ENCODE data around the gene PEX14. TPM values are rescaled to one million over a fixed set of nuclear protein-coding genes. Genes with fewer than 3 reads are reported as not detected.

PEX14 gene
- total RNA-seq, 4 donors from 2014 or later, result 10.0 to 20.2 (median 12.6) TPM

DNA sequence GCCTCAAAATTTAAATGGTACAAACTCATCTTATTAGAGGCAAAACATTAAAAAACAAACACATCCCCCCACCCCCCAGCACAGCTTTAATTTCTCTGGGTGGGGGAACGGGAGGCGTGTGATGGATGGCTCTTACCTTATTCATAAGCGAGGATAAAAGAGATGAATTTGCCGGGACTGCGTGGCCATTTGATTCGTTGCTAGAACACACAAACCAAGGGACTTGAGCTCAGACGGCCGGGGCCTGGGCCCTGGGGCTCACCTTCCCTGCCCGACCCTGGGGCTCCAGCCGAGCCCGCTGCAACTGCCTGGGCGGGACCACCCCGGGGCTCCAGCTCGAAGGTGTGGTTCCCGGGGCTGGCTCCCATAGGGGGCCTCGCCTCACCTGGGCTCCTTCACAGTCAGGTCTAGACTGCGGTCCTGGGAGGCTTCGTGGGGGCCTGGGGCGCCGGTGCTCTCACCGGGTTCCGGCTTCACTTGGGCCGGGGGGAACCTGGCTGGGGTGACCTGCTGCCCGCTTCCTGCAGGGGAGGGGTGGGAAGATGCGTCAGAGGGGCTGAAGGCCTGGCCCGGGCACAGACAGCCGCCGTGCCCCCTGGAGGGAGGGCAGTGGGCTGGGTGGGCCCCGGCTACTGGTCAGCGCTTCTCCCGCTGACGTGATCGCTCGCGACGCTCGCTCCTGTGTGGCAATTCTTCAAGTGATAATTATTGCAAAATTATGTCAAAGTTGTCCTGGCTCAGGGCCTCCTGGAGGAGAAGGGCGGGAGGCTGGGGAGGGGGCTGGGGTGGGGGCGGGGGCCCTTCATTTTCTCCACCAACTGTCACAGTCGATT lies 176.0 kb downstream of the PEX14 start:
- TF ChIP-seq, protein P1, sequence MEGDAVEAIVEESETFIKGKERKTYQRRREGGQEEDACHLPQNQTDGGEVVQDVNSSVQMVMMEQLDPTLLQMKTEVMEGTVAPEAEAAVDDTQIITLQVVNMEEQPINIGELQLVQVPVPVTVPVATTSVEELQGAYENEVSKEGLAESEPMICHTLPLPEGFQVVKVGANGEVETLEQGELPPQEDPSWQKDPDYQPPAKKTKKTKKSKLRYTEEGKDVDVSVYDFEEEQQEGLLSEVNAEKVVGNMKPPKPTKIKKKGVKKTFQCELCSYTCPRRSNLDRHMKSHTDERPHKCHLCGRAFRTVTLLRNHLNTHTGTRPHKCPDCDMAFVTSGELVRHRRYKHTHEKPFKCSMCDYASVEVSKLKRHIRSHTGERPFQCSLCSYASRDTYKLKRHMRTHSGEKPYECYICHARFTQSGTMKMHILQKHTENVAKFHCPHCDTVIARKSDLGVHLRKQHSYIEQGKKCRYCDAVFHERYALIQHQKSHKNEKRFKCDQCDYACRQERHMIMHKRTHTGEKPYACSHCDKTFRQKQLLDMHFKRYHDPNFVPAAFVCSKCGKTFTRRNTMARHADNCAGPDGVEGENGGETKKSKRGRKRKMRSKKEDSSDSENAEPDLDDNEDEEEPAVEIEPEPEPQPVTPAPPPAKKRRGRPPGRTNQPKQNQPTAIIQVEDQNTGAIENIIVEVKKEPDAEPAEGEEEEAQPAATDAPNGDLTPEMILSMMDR (IDR thresholded peaks at IDR 0.05; ENCODE audit: low read depth), result no peak

DNA sequence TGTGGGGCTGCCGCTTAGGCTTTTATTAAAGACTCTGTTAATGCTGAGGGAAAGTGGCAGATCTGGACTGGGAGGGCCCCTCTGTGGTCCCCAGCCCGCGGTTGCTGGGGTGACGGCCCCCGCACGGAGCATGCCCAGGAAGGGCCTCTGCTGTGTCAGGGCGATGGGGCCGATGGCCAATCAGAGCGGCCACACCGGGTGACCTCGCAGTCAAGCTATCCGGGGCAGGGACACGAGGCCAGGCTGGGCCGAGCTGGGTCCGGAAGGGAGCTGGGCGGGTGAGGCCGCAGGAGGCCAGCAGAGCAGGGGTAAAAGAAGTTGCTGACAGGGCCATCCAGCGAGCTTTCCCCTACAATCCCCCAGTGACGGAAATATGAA lies 176.6 kb downstream of the PEX14 start:
- TF ChIP-seq, protein P1 (IDR thresholded peaks at IDR 0.05; ENCODE audit: low read depth), result no peak

DNA sequence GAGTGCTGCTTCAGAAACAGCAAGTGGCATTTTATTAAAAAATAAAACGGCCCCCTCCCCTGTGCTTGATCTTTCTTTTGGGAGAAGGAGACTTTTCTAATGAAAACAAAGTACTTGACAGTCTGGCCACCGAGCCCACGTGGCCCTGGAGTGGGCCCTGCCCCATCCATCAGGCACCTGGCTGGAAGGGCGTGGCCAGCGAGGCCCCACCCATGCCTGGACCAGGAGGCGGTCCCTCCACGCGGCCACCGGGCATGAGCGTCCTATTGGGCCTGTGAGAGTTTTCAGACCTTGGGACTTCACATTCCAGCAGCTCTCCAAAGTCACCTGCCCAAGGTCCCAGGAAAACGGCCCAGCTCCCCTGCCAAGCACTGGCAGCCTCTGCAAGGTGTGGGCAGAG lies 177.0 kb downstream of the PEX14 start:
- TF ChIP-seq, protein P1 (IDR thresholded peaks at IDR 0.05; ENCODE audit: low read depth), result no peak

DNA sequence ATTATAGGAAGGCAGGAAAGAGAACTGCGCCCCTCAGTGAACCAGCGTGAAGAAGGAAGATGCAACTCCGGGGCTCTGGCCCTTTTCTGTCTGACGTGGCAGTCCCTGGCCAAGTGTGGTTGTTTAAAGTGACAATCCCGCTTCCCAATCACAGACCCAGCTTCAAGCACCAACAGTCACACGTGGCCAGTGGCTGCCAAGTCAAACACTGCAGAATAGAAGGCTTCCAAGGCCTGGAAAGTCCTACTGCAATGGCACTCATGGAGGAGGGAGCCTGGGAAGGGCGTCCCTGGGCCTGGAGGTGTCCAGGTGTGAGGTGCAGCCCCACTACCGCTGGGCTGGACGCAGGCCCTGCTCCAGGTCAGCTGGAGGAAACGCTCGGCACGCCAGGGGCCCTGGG lies 177.9 kb downstream of the PEX14 start:
- TF ChIP-seq, protein P1 (IDR thresholded peaks at IDR 0.05; ENCODE audit: low read depth), result no peak

DNA sequence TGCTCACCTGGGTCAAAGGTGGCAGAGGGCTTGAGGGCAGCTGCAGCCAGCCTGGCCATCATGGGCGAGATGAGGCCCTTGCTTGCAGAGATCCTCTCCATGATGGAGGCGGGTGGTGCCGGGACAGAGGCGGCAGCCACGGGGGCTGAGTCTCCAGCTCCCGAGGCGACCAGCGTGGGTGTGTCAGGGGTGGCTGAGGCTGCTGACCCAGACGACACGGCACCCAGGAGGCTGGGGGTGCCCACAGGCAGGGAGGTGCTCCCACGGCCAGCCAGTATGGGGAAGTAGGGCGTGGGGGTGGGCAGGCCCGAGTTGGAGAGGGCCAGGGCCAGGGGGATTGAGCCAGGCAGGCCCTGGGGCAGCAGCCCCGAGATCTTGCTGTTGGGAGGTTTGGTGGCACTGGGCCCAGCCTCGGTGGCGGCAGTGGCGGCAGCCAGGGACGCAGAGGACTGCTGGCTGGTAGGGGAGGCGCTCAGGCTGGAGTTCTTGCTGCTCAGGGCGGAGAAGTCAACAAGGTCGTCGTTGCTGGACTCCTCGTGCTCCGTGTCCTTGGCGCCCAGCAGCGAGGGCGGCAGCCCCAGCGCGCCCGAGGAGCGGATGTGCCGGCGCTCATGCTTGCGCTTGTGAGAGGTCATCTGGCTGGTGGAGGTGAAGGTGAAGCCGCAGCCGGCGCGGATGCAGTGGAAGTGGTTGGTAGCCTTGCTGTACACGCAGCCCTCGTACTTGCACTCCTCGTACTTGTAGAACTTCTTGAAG lies 178.8 kb downstream of the PEX14 start:
- TF ChIP-seq, protein P1 (IDR thresholded peaks at IDR 0.05; ENCODE audit: low read depth), result no peak

DNA sequence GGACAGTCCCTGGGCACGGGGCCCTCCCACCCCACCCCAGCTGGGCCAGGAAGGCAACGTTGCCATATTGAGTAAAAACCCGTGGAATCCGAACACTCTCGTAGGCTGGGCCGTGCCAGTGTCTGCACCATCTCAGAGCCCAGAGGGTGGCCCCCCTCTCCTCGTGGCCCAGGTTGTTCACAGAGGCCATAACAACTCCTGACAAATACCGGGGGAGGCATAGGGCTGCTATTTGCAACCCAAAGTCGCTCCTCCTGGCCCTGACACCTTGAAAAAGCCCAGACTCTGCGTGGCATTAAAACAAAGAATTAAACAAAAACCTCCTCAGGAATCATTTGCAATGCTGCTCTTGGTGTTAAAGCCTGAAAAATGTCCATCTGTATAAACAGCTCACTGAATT lies 180.3 kb downstream of the PEX14 start:
- TF ChIP-seq, protein P1 (IDR thresholded peaks at IDR 0.05; ENCODE audit: low read depth), result no peak

DNA sequence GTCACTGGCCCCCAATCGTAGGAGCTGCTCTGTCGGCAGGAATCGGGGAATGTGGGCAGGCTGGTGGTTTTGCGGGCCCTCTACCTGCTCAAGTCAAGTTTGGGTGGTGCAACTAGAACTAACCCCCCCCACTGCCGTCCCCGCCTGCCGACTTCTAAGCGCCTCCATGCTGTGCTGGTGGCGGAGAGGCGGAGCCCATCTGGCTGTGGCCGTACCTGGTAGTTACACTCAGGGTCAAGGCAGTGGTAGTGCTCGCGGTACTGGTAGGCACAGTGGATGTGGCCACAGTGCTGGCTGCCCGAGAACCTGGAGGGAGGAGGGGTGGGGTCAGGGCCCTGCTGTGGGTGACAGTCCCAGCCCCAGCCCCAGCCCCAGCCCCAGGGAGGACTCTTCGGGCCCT lies 181.7 kb downstream of the PEX14 start:
- TF ChIP-seq, protein P1 (IDR thresholded peaks at IDR 0.05; ENCODE audit: low read depth), result no peak
